GM12878 (cell line): ENCODE results near the gene CAMK2A. TPM values are rescaled to one million over a fixed set of nuclear protein-coding genes. Genes with fewer than 3 reads are reported as not detected.

ENCODE experiments used
- ATAC-seq: fragments of 200-7000 bp; cut with Tn5 transposase; 3 replicates; pipeline ENCODE4 v1.9.1; 2020; ENCODE audit warnings: mild to moderate bottlenecking, moderate library complexity
- BruUV-seq: library from RNA; stranded (reverse); fragments of 400-500 nt; replicated peaks from 2 replicates; lab custom pipeline; 2021; lab: Mats Ljungman, UMichigan
- CTCF ChIA-PET: fragments of 300-600 bp; sonication (Branson Sonifier 250); formaldehyde crosslinking; extraction: SDS; loops from one replicate; lab custom pipeline; 2021; ENCODE audit warnings: inconsistent platforms; lab: Yijun Ruan, JAX
- POLR2A ChIA-PET: fragments of 350-600 bp; formaldehyde crosslinking; extraction: SDS; loops from one replicate; lab custom pipeline; 2021; ENCODE audit warnings: inconsistent platforms; lab: Charles Lee
- RAD21 ChIA-PET: fragments of 300-600 bp; sonication (Branson Sonifier 250); formaldehyde crosslinking; loops from one replicate; lab custom pipeline; 2023; ENCODE audit warnings: antibody characterized with exemption; ENCODE audit not compliant: unreplicated experiment; lab: Charles Lee
- SMC1A ChIA-PET: fragments of 300-600 bp; sonication (Branson Sonifier 250); formaldehyde crosslinking; loops from one replicate; lab custom pipeline; 2023; ENCODE audit not compliant: unreplicated experiment, uncharacterized antibody; lab: Charles Lee
- DNase-seq: peaks from one replicate; pipeline ENCODE4 v3.0.0-alpha.2; 2011; ENCODE audit warnings: low read depth, low spot score
- FAIRE-seq: peaks from 3 replicates; lab custom pipeline; 2011; peaks lifted over from hg19 to GRCh38; lab: Jason Lieb, UNC
- H2AFZ ChIP-seq: 2 replicates; pipeline ENCODE4 v1.6.0; 2011; ENCODE audit warnings: low read depth, low read length, control low read depth; ENCODE audit not compliant: control insufficient read depth
- H3K27ac ChIP-seq: 2 replicates; pipeline ENCODE4 v1.5.1; 2011; ENCODE audit warnings: control low read depth; ENCODE audit not compliant: control insufficient read depth, insufficient read depth
- H3K27me3 ChIP-seq, 2 experiments: replicated peaks in 1 of 2; 2 replicates each; pipeline versions ENCODE4 v1.6.0 to v1.6.1; 2011; ENCODE audit warnings: low read length in 1 of 2; ENCODE audit not compliant: control insufficient read depth in 2 of 2, insufficient read depth in 2 of 2
- H3K36me3 ChIP-seq, 2 experiments: 2 replicates each; pipeline ENCODE4 v1.5.1; 2011; ENCODE audit warnings: low read length in 1 of 2; ENCODE audit not compliant: control insufficient read depth in 2 of 2, insufficient read depth in 2 of 2
- H3K4me1 ChIP-seq: 2 replicates; pipeline ENCODE4 v1.6.1; 2011; ENCODE audit warnings: mild to moderate bottlenecking, low read length, moderate library complexity, mixed read lengths; ENCODE audit not compliant: control insufficient read depth, insufficient read depth
- H3K4me2 ChIP-seq: 2 replicates; pipeline ENCODE4 v1.6.0; 2011; ENCODE audit warnings: control low read depth; ENCODE audit not compliant: control insufficient read depth, insufficient read depth
- H3K4me3 ChIP-seq: fragments of 200-600 bp; sonication (generic); 2 replicates; pipeline ENCODE4 v1.5.1; 2016
- H3K79me2 ChIP-seq: 2 replicates; pipeline ENCODE4 v1.6.0; 2011; ENCODE audit warnings: low read length; ENCODE audit not compliant: control insufficient read depth, insufficient read depth
- H3K9ac ChIP-seq: 2 replicates; pipeline ENCODE4 v1.8.0; 2011; ENCODE audit warnings: low read length, control low read depth, mixed read lengths; ENCODE audit not compliant: control insufficient read depth, insufficient read depth
- H3K9me3 ChIP-seq: replicated peaks from 3 replicates; pipeline ENCODE4 v1.5.1; 2011; ENCODE audit warnings: mild to moderate bottlenecking, low read length; ENCODE audit not compliant: control insufficient read depth, insufficient read depth
- H4K20me1 ChIP-seq: 2 replicates; pipeline ENCODE4 v1.6.0; 2011; ENCODE audit not compliant: control insufficient read depth, insufficient read depth
- CTCF ChIP-seq, 3 experiments: IDR thresholded peaks in 2 of 3; conservative IDR thresholded peaks in 1 of 3; 2 replicates each; pipeline ENCODE4 v1.5.1; 2011; ENCODE audit warnings: low read depth in 3 of 3, low read length in 3 of 3, mild to moderate bottlenecking in 3 of 3, control low read depth in 2 of 3, moderate library complexity in 2 of 3, inconsistent platforms in 1 of 3, mixed read lengths in 1 of 3; ENCODE audit not compliant: control insufficient read depth in 2 of 3, insufficient read depth in 1 of 3; ENCODE audit errors: extremely low read depth in 1 of 3
- FOXM1 ChIP-seq: IDR thresholded peaks from 2 replicates; pipeline ENCODE4 v1.6.1; 2012; ENCODE audit warnings: low read depth, mild to moderate bottlenecking, inconsistent platforms, low read length, moderate library complexity
- JUNB ChIP-seq: IDR thresholded peaks from 2 replicates; pipeline ENCODE4 v1.6.1; 2016; ENCODE audit warnings: antibody characterized with exemption, mild to moderate bottlenecking
- MEF2B ChIP-seq: fragments of 450-650 bp; IDR thresholded peaks from 2 replicates; pipeline ENCODE4 v1.6.1; 2018; ENCODE audit warnings: mild to moderate bottlenecking, moderate library complexity; ENCODE audit not compliant: partially characterized antibody, poor library complexity, severe bottlenecking
- MLLT1 ChIP-seq: fragments of 450-650 bp; IDR thresholded peaks from 2 replicates; pipeline ENCODE4 v1.6.1; 2016; ENCODE audit warnings: mild to moderate bottlenecking
- NFXL1 ChIP-seq: fragments of 450-650 bp; IDR thresholded peaks from 2 replicates; pipeline ENCODE4 v1.6.1; 2017; ENCODE audit warnings: antibody characterized with exemption, mild to moderate bottlenecking, borderline replicate concordance
- RFX5 ChIP-seq: IDR thresholded peaks from 2 replicates; pipeline ENCODE4 v1.6.1; 2011; ENCODE audit warnings: low read depth, low read length, improper control_type of control experiment
- RUNX3 ChIP-seq: IDR thresholded peaks from 2 replicates; pipeline ENCODE4 v1.6.1; 2012; ENCODE audit warnings: low read length, inconsistent platforms
- SMARCA5 ChIP-seq: fragments of 450-650 bp; IDR thresholded peaks from 2 replicates; pipeline ENCODE4 v1.6.1; 2017; ENCODE audit warnings: mild to moderate bottlenecking
- SPI1 ChIP-seq: IDR thresholded peaks from 2 replicates; pipeline ENCODE4 v1.6.1; 2011; ENCODE audit warnings: low read depth, mild to moderate bottlenecking, low read length, moderate library complexity, borderline replicate concordance; ENCODE audit not compliant: insufficient read depth
- TCF12 ChIP-seq: IDR thresholded peaks from 2 replicates; pipeline ENCODE4 v1.6.1; 2011; ENCODE audit warnings: low read depth, mild to moderate bottlenecking, low read length
- TCF7 ChIP-seq: IDR thresholded peaks from 2 replicates; pipeline ENCODE4 v1.6.1; 2014; ENCODE audit warnings: antibody characterized with exemption, borderline replicate concordance
- ZNF274 ChIP-seq: IDR thresholded peaks from one replicate; pipeline ENCODE4 v1.8.0; 2011; ENCODE audit not compliant: insufficient read length, insufficient read depth
- ZNF384 ChIP-seq: IDR thresholded peaks from 2 replicates; pipeline ENCODE4 v1.6.1; 2012; ENCODE audit warnings: low read depth, mild to moderate bottlenecking, low read length, improper control_type of control experiment, borderline replicate concordance
- WGBS: methylation state at CpG from one replicate; pipeline ENCODE4 v1.1.6; 2016; ENCODE audit warnings: low lambda C conversion rate; ENCODE audit not compliant: insufficient replicate concordance, insufficient coverage; ENCODE audit errors: missing lambda C conversion rate; 5-methylcytosine and 5-hydroxymethylcytosine counted together
- in situ Hi-C: fragments of 300-500 bp; cut with MboI; formaldehyde crosslinking; loops from 9 replicates; pipeline ENCODE4 v1.14.3; 2018; ENCODE audit warnings: mixed read lengths
- intact Hi-C: fragments of 100-400 bp; cut with micrococcal nuclease; formaldehyde crosslinking; loops from one replicate; pipeline ENCODE4 v1.14.2; 2022; ENCODE audit not compliant: unreplicated experiment
- polyA plus RNA-seq, 11 experiments: library from polyadenylated mRNA; depleted of rRNA in 4 of 11; unstranded in 6 of 11; stranded (reverse) in 5 of 11; fragments of >200 nt; fragmentation: Nextera tagmentation in 4 of 11; fragmentation: Illumina TruSeq in 1 of 11; extraction: Ambion mirVana in 4 of 11; extraction: Trizol in 1 of 11; gene quantifications; 1 replicate in 1 of 11; 2 replicates in 10 of 11; pipeline versions ENCODE4 v1.2.1 to v1.2.3, GENCODE V29; 2011 to 2016; ENCODE audit warnings: inconsistent platforms in 2 of 11, missing spikeins in 2 of 11, low read depth in 1 of 11
- total RNA-seq, 4 experiments: library from RNA; depleted of rRNA in 3 of 4; stranded (reverse); fragments of >200 nt in 3 of 4; fragmentation: Illumina TruSeq in 1 of 4; extraction: Trizol in 1 of 4; gene quantifications; 2 replicates each; pipeline versions ENCODE4 v1.2.1 to v1.2.3, GENCODE V29; 2013 to 2021
- TF ChIP-seq, protein P1 (sequence below): fragments of 450-650 bp; IDR thresholded peaks from 2 replicates; pipeline ENCODE4 v1.6.1; 2017; ENCODE audit warnings: mild to moderate bottlenecking
- TF ChIP-seq, protein P2 (sequence below): fragments of 450-650 bp; formaldehyde crosslinking; IDR thresholded peaks from 2 replicates; pipeline ENCODE4 v1.4.0; 2022; ENCODE audit warnings: mild to moderate bottlenecking, moderate library complexity

Gene CAMK2A
- total and polyA plus RNA-seq, 10 of the 15 experiments (the other 5 are each of a cell fraction or from before 2014, with no cell fraction given): 0.11 TPM; not detected in 9

DNA sequence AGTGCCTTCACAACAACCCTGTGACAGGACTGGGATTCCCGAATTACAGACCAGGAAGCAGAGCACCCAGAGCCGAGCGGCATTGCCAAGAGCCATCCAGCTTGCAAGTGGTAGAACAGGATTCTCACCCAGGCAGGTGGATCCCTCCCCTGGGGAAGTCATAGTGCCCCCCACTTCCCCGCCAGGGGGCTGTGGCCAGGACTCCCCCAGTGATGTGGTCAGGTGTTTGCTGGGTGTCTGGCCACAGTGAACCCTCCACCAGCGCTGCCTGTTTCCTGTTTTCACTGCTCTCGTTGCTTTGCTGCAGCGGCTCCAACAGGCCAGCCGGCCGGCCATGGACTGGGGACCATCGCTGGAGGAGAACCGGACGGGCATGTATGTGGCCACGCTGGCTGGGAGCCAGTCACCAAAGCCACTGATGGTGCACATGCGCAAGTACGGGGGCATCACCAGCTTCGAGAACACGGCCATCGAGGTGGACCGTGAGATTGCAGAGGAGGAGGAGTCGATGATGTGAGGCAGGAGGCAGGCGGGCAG lies 80.4 kb downstream of the CAMK2A start:
- H3K36me3 ChIP-seq: no peaks in the 10 kb centered on the region
- CTCF ChIA-PET: interaction anchor here (3.1 to 3.2 kb wide), 2 partner anchors 9 to 47 kb away, joined by 11 to 12 read pairs; no protein-coding TSS in a partner anchor
- H4K20me1 ChIP-seq: no peaks in the 10 kb centered on the region
- BruUV-seq: no TSS peak
- no peaks in the 10 kb centered on the region for H3K79me2 ChIP-seq
- no peak overlapping the region for H3K27ac ChIP-seq
- ATAC-seq (peak; percentile 74), FAIRE-seq (no peak), DNase-seq (no peak)
- H3K9ac ChIP-seq: no peak overlapping the region
- RAD21 ChIA-PET: no interaction called here
- H3K9me3 ChIP-seq: no peaks in the 10 kb centered on the region
- POLR2A ChIA-PET: no interaction called here
- in situ Hi-C loops: no loop called here
- no peak overlapping the region for H2AFZ ChIP-seq
- SMC1A ChIA-PET: no interaction called here
- 13% methylated on average over 21 of the region's 21 CpGs for WGBS
- H3K4me3 ChIP-seq: no peak overlapping the region
- no peaks in the 10 kb centered on the region for H3K4me1 ChIP-seq
- H3K27me3 ChIP-seq: peaks cover 0 to 3% of the 10 kb centered on the region in 2 experiments; a peak in 2 of 4 replicates
- H3K4me2 ChIP-seq: 0 out of 2 replicates have a peak overlapping the region, but pooled peaks have one; percentile 9
- intact Hi-C loops: no loop called here
- no peak for TF ChIP-seq SMARCA5
- no peak for TF ChIP-seq ZNF274
- TF ChIP-seq RUNX3: peak; percentile 39; the same call in 1 of the 2 replicates
- TF ChIP-seq NFXL1: no peak
- TF ChIP-seq ZNF384: no peak
- no peak for TF ChIP-seq TCF12
- TF ChIP-seq, protein P1, sequence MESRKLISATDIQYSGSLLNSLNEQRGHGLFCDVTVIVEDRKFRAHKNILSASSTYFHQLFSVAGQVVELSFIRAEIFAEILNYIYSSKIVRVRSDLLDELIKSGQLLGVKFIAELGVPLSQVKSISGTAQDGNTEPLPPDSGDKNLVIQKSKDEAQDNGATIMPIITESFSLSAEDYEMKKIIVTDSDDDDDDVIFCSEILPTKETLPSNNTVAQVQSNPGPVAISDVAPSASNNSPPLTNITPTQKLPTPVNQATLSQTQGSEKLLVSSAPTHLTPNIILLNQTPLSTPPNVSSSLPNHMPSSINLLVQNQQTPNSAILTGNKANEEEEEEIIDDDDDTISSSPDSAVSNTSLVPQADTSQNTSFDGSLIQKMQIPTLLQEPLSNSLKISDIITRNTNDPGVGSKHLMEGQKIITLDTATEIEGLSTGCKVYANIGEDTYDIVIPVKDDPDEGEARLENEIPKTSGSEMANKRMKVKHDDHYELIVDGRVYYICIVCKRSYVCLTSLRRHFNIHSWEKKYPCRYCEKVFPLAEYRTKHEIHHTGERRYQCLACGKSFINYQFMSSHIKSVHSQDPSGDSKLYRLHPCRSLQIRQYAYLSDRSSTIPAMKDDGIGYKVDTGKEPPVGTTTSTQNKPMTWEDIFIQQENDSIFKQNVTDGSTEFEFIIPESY: no peak
- peak; percentile 65 for TF ChIP-seq MEF2B
- no peak for TF ChIP-seq TCF7
- no peak for TF ChIP-seq FOXM1
- peak; percentile 66 for TF ChIP-seq MLLT1
- TF ChIP-seq CTCF (IDR thresholded peaks at IDR 0.05 in 2 of 3, conservative IDR thresholded peaks at IDR 0.05 in 1 of 3; ENCODE audit: control insufficient read depth in 2 of 3, extremely low read depth in 1 of 3, insufficient read depth in 1 of 3, low read depth in 3 of 3, low read length in 3 of 3): peak in 1 of 3 experiments; percentile 19; a peak in 2 of 6 replicates
- TF ChIP-seq, protein P2, sequence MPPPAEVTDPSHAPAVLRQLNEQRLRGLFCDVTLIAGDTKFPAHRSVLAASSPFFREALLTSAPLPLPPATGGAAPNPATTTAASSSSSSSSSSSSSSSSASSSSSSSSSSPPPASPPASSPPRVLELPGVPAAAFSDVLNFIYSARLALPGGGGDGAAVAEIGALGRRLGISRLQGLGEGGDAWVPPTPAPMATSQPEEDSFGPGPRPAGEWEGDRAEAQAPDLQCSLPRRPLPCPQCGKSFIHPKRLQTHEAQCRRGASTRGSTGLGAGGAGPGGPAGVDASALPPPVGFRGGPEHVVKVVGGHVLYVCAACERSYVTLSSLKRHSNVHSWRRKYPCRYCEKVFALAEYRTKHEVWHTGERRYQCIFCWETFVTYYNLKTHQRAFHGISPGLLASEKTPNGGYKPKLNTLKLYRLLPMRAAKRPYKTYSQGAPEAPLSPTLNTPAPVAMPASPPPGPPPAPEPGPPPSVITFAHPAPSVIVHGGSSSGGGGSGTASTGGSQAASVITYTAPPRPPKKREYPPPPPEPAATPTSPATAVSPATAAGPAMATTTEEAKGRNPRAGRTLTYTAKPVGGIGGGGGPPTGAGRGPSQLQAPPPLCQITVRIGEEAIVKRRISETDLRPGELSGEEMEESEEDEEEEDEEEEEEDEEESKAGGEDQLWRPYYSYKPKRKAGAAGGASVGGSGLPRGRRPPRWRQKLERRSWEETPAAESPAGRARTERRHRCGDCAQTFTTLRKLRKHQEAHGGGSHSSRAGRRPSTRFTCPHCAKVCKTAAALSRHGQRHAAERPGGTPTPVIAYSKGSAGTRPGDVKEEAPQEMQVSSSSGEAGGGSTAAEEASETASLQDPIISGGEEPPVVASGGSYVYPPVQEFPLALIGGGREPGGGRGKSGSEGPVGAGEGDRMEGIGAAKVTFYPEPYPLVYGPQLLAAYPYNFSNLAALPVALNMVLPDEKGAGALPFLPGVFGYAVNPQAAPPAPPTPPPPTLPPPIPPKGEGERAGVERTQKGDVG (CRISPR knock-in tag): no peak
- peak; percentile 38; the same call in 1 of the 2 replicates for TF ChIP-seq SPI1
- TF ChIP-seq RFX5: no peak
- TF ChIP-seq JUNB: no peak
